ENCODE measurements around the gene WFIKKN1. TPM values are rescaled to one million over a fixed set of nuclear protein-coding genes. Genes with fewer than 3 reads are reported as not detected.

The WFIKKN1 gene
- total RNA-seq, 1 donor from 2014 or later = not detected

- Histone ChIP-seq H3K36me3 (ENCODE audit: control insufficient read depth, insufficient read depth, low read length) (peaks cover 3% of the 10 kb centered on the region), H3K27me3 (ENCODE audit: control insufficient read depth, insufficient read depth, low read length) (peaks cover 2% of the 10 kb centered on the region), H3K4me3 (ENCODE audit: low read depth, low read length) (no peak overlapping the region)
- no peak for DNase-seq (ENCODE audit: low read depth)
- FAIRE-seq = no peak
- no peak for TF ChIP-seq CTCF (IDR thresholded peaks at IDR 0.05; ENCODE audit: insufficient read depth, low read length, severe bottlenecking)
These were observed 7.9 kb upstream of the WFIKKN1 start for GRCh38 chr16:622920-623280.

GRCh38 chr16:624526-625070 lies 6.2 kb upstream of the WFIKKN1 start:
- TF ChIP-seq CTCF (IDR thresholded peaks at IDR 0.05; ENCODE audit: insufficient read depth, low read length, severe bottlenecking) = no peak
- DNase-seq (ENCODE audit: low read depth) (no peak), FAIRE-seq (no peak)
- Histone ChIP-seq H3K27me3 (ENCODE audit: control insufficient read depth, insufficient read depth, low read length) (no peaks in the 10 kb centered on the region), H3K4me3 (ENCODE audit: low read depth, low read length) (no peak overlapping the region), H3K36me3 (ENCODE audit: control insufficient read depth, insufficient read depth, low read length) (peaks cover 3% of the 10 kb centered on the region)

- Histone ChIP-seq H3K27me3 (ENCODE audit: control insufficient read depth, insufficient read depth, low read length) (no peaks in the 10 kb centered on the region), H3K4me3 (ENCODE audit: low read depth, low read length) (no peak overlapping the region), H3K36me3 (ENCODE audit: control insufficient read depth, insufficient read depth, low read length) (peaks cover 3% of the 10 kb centered on the region)
- no peak for FAIRE-seq
- no peak for DNase-seq (ENCODE audit: low read depth)
- TF ChIP-seq CTCF (IDR thresholded peaks at IDR 0.05; ENCODE audit: insufficient read depth, low read length, severe bottlenecking) = no peak
These were observed 5.4 kb upstream of the WFIKKN1 start for GRCh38 chr16:625117-625976.

- TF ChIP-seq CTCF (IDR thresholded peaks at IDR 0.05; ENCODE audit: insufficient read depth, low read length, severe bottlenecking) = no peak
- DNase-seq (ENCODE audit: low read depth) (no peak), FAIRE-seq (no peak)
- H3K36me3 ChIP-seq (ENCODE audit: control insufficient read depth, insufficient read depth, low read length) = peaks cover 3% of the 10 kb centered on the region
- no peak overlapping the region for H3K4me3 ChIP-seq (ENCODE audit: low read depth, low read length)
- H3K27me3 ChIP-seq (ENCODE audit: control insufficient read depth, insufficient read depth, low read length) = no peaks in the 10 kb centered on the region
These were observed 4.6 kb upstream of the WFIKKN1 start for GRCh38 chr16:625977-626765.

GRCh38 chr16:626787-627453 lies 3.9 kb upstream of the WFIKKN1 start:
- Histone ChIP-seq H3K36me3 (ENCODE audit: control insufficient read depth, insufficient read depth, low read length) (peaks cover 3% of the 10 kb centered on the region), H3K4me3 (ENCODE audit: low read depth, low read length) (no peak overlapping the region), H3K27me3 (ENCODE audit: control insufficient read depth, insufficient read depth, low read length) (no peaks in the 10 kb centered on the region)
- DNase-seq (ENCODE audit: low read depth) (peak; percentile 90), FAIRE-seq (no peak)
- no peak for TF ChIP-seq CTCF (IDR thresholded peaks at IDR 0.05; ENCODE audit: insufficient read depth, low read length, severe bottlenecking)

Data from bronchial epithelial cell (primary cell).